B cell (primary cell): Measurements from ENCODE around the gene PRRG1. TPM values are rescaled to one million over a fixed set of nuclear protein-coding genes. Genes with fewer than 3 reads are reported as not detected.

Experiments
- ATAC-seq: fragments of 200-7000 bp; cut with Tn5 transposase; one replicate; pipeline ENCODE4 v1.10.0; 2021; ENCODE audit warnings: low read depth, mild to moderate bottlenecking, moderate number of reproducible peaks, moderate library complexity
- CTCF ChIA-PET: fragments of 350-600 bp; sonication (Branson Sonifier 250); formaldehyde crosslinking; loops from one replicate; lab custom pipeline; 2021; ENCODE audit warnings: antibody characterized with exemption, inconsistent platforms; lab: Charles Lee
- POLR2A ChIA-PET: fragments of 350-600 bp; sonication (Branson Sonifier 250); formaldehyde crosslinking; loops from one replicate; lab custom pipeline; 2021; ENCODE audit warnings: antibody characterized with exemption; lab: Charles Lee
- DNase-seq: peaks from one replicate; pipeline ENCODE4 v3.0.0; 2013
- H2AFZ ChIP-seq: 2 replicates; pipeline ENCODE4 v1.6.1; 2012; ENCODE audit warnings: mild to moderate bottlenecking, low read depth, low read length; ENCODE audit not compliant: insufficient read depth, poor library complexity, severe bottlenecking
- H3K27ac ChIP-seq, 2 donors: 1 replicate in 1 of 2; 2 replicates in 1 of 2; pipeline ENCODE4 v1.5.1; 2012 to 2013; ENCODE audit warnings: low read length in 2 of 2, mild to moderate bottlenecking in 2 of 2, moderate library complexity in 1 of 2
- H3K27me3 ChIP-seq, 4 experiments: fragments of 200-600 bp in 1 of 4; sonication (generic) in 1 of 4; replicated peaks in 1 of 4; 1 replicate in 2 of 4; 2 replicates in 2 of 4; pipeline versions ENCODE4 v1.6.1 to v1.7.0; 2013 to 2016; ENCODE audit warnings: low read length in 3 of 4, mild to moderate bottlenecking in 2 of 4, mixed read lengths in 1 of 4, moderate library complexity in 1 of 4; ENCODE audit not compliant: insufficient read depth in 4 of 4, control insufficient read depth in 3 of 4; ENCODE audit errors: control extremely low read depth in 1 of 4
- H3K36me3 ChIP-seq, 2 experiments: replicated peaks in 1 of 2; 1 replicate in 1 of 2; 2 replicates in 1 of 2; pipeline versions ENCODE4 v1.6.1 to v1.7.1; 2013; ENCODE audit warnings: low read length in 1 of 2; ENCODE audit not compliant: insufficient read depth in 2 of 2, control insufficient read depth in 1 of 2; ENCODE audit errors: control extremely low read depth in 1 of 2, extremely low read depth in 1 of 2
- H3K4me1 ChIP-seq, 2 donors: fragments of 200-600 bp in 1 of 2; sonication (generic) in 1 of 2; 1 replicate in 1 of 2; 2 replicates in 1 of 2; pipeline versions ENCODE4 v1.5.1 to v1.6.1; 2013 to 2017; ENCODE audit warnings: low read length in 2 of 2; ENCODE audit not compliant: control insufficient read depth in 2 of 2, insufficient read depth in 2 of 2
- H3K4me2 ChIP-seq: replicated peaks from 2 replicates; pipeline ENCODE3; 2012; ENCODE audit warnings: mild to moderate bottlenecking, low read depth, low read length; ENCODE audit not compliant: poor library complexity, severe bottlenecking
- H3K4me3 ChIP-seq, 5 experiments: fragments of 200-600 bp in 1 of 5; sonication (generic) in 1 of 5; 1 replicate in 3 of 5; 2 replicates in 2 of 5; pipeline versions ENCODE4 v1.5.1 to v1.7.0; 2011 to 2016; ENCODE audit warnings: low read length in 4 of 5, mild to moderate bottlenecking in 4 of 5, low read depth in 2 of 5, control low read depth in 1 of 5, moderate library complexity in 1 of 5; ENCODE audit not compliant: insufficient read depth in 1 of 5; ENCODE audit errors: control extremely low read depth in 1 of 5, extremely low read depth in 1 of 5
- H3K79me2 ChIP-seq: fragments of 200-600 bp; sonication (generic); one replicate; pipeline ENCODE4 v1.6.0; 2016; ENCODE audit warnings: low read length; ENCODE audit not compliant: control insufficient read depth, insufficient read depth
- H3K9ac ChIP-seq: fragments of 200-600 bp; sonication (generic); 2 replicates; pipeline ENCODE4 v1.6.1; 2017; ENCODE audit warnings: mild to moderate bottlenecking, low read length, moderate library complexity
- H3K9me3 ChIP-seq, 3 donors: one replicate each; pipeline versions ENCODE4 v1.6.1 to v1.7.1; 2013; ENCODE audit warnings: low read length in 2 of 3; ENCODE audit not compliant: control insufficient read depth in 2 of 3, insufficient read depth in 1 of 3; ENCODE audit errors: control extremely low read depth in 1 of 3
- H4K20me1 ChIP-seq: 2 replicates; pipeline ENCODE4 v1.6.0; 2012; ENCODE audit warnings: mild to moderate bottlenecking, low read length; ENCODE audit not compliant: insufficient read depth, control insufficient read depth, poor library complexity, severe bottlenecking
- H3K27ac Mint-ChIP-seq: one replicate; pipeline ENCODE4 v1.8.0; 2021; ENCODE audit warnings: mixed read lengths
- H3K27me3 Mint-ChIP-seq: one replicate; pipeline ENCODE4 v1.8.0; 2021; ENCODE audit warnings: mixed read lengths
- H3K4me1 Mint-ChIP-seq: one replicate; pipeline ENCODE4 v1.8.0; 2021; ENCODE audit warnings: mixed read lengths
- H3K4me3 Mint-ChIP-seq: one replicate; pipeline ENCODE4 v1.8.0; 2021; ENCODE audit warnings: mixed read lengths
- H3K9me3 Mint-ChIP-seq: one replicate; pipeline ENCODE4 v1.8.0; 2022; ENCODE audit warnings: mixed read lengths; ENCODE audit not compliant: insufficient read depth
- EZH2 ChIP-seq: IDR thresholded peaks from 2 replicates; pipeline ENCODE4 v1.6.1; 2012; ENCODE audit warnings: borderline replicate concordance, low read depth, mild to moderate bottlenecking, moderate library complexity, low read length; ENCODE audit not compliant: insufficient read depth, poor library complexity, severe bottlenecking
- WGBS: methylation state at CpG from one replicate; pipeline ENCODE4 v1.1.5; 2013; ENCODE audit warnings: missing lambda C conversion rate; ENCODE audit not compliant: insufficient coverage; 5-methylcytosine and 5-hydroxymethylcytosine counted together
- intact Hi-C: fragments of 100-400 bp; cut with micrococcal nuclease; formaldehyde crosslinking; loops from one replicate; pipeline ENCODE4 v1.10.0; 2022
- polyA plus RNA-seq: library from polyadenylated mRNA; depleted of rRNA; stranded (reverse); fragments of >200 nt; gene quantifications from 2 replicates; pipeline ENCODE4 v1.2.3, GENCODE V29; 2012
- total RNA-seq, 2 donors: library from RNA; stranded (reverse); fragments of 120-200 nt in 1 of 2; gene quantifications; 1 replicate in 1 of 2; 2 replicates in 1 of 2; pipeline versions ENCODE4 v1.2.3 to v1.2.4, GENCODE V29; 2013 to 2022
- TF ChIP-seq, protein P1 (sequence below): fragments of 200-600 bp; IDR thresholded peaks from one replicate; pipeline ENCODE4 v1.8.0; 2022; ENCODE audit warnings: antibody characterized with exemption, mild to moderate bottlenecking

Gene PRRG1
- total and polyA plus RNA-seq, 2 donors (not counting 1 experiment from before 2014, with no cell fraction given), result not detected

- H3K36me3 ChIP-seq, result no peaks in the 10 kb centered on the region
- peaks cover 18% of the 10 kb centered on the region for H3K27me3 Mint-ChIP-seq
- no peak for TF ChIP-seq EZH2
- TF ChIP-seq, protein P1, sequence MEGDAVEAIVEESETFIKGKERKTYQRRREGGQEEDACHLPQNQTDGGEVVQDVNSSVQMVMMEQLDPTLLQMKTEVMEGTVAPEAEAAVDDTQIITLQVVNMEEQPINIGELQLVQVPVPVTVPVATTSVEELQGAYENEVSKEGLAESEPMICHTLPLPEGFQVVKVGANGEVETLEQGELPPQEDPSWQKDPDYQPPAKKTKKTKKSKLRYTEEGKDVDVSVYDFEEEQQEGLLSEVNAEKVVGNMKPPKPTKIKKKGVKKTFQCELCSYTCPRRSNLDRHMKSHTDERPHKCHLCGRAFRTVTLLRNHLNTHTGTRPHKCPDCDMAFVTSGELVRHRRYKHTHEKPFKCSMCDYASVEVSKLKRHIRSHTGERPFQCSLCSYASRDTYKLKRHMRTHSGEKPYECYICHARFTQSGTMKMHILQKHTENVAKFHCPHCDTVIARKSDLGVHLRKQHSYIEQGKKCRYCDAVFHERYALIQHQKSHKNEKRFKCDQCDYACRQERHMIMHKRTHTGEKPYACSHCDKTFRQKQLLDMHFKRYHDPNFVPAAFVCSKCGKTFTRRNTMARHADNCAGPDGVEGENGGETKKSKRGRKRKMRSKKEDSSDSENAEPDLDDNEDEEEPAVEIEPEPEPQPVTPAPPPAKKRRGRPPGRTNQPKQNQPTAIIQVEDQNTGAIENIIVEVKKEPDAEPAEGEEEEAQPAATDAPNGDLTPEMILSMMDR, result no peak
- H3K79me2 ChIP-seq, result no peaks in the 10 kb centered on the region
- H2AFZ ChIP-seq, result no peak overlapping the region
- no peak overlapping the region for H3K27ac Mint-ChIP-seq
- ChIA-PET CTCF (no interaction called here), POLR2A (no interaction called here)
- peaks cover 10% of the 10 kb centered on the region for H3K4me1 Mint-ChIP-seq
- H3K9ac ChIP-seq, result no peak overlapping the region
- WGBS, result 60% methylated on average over 1 of the region's 11 CpGs
- H3K27ac ChIP-seq, result no peak overlapping the region
- H3K4me3 Mint-ChIP-seq, result peak overlapping the region; percentile 61
- intact Hi-C loops, result no loop called here
- peaks cover 0 to 15% (median 9%) of the 10 kb centered on the region in 4 experiments for H3K27me3 ChIP-seq
- no peaks in the 10 kb centered on the region for H3K9me3 Mint-ChIP-seq
- H3K4me3 ChIP-seq, result no peak overlapping the region
- ATAC-seq (no peak), DNase-seq (no peak)
- H4K20me1 ChIP-seq, result no peaks in the 10 kb centered on the region
- H3K4me1 ChIP-seq, result peaks cover 0 to 3% of the 10 kb centered on the region in 2 donors
- H3K4me2 ChIP-seq, result peak overlapping the region; percentile 12
- no peaks in the 10 kb centered on the region for H3K9me3 ChIP-seq
Observed at GRCh38 chrX:37348231-37348970, 763 bp upstream of the PRRG1 start.

- Histone ChIP-seq H3K27ac (no peak overlapping the region), H3K4me1 (peaks cover 0 to 3% of the 10 kb centered on the region in 2 donors), H3K4me2 (peak overlapping the region; percentile 12), H3K79me2 (no peaks in the 10 kb centered on the region), H2AFZ (no peak overlapping the region), H3K9ac (no peak overlapping the region), H3K9me3 (no peaks in the 10 kb centered on the region), H3K27me3 (peaks cover 0 to 15% (median 9%) of the 10 kb centered on the region in 4 experiments), H3K36me3 (no peaks in the 10 kb centered on the region), H4K20me1 (no peaks in the 10 kb centered on the region), H3K4me3 (no peak overlapping the region)
- Mint-ChIP-seq H3K27me3 (peaks cover 18% of the 10 kb centered on the region), H3K4me1 (peaks cover 10% of the 10 kb centered on the region), H3K4me3 (peak overlapping the region; percentile 61), H3K9me3 (no peaks in the 10 kb centered on the region), H3K27ac (no peak overlapping the region)
- ChIA-PET CTCF (no interaction called here), POLR2A (no interaction called here)
- intact Hi-C loops, result no loop called here
- no CpG with 5 or more reads among the region's 18 CpGs for WGBS
- DNase-seq (no peak), ATAC-seq (no peak)
- TF ChIP-seq EZH2, result no peak
- TF ChIP-seq, protein P1, result no peak
Observed at GRCh38 chrX:37348971-37349220, 268 bp upstream of the PRRG1 start.
